WERI-Rb-1 (cell line): Measurements from ENCODE around the gene MZB1.
A peak's percentile ranks its signal among the peaks of the same experiment; 100 is the strongest.

Source experiments
- DNase-seq: peaks from one replicate; pipeline ENCODE4 v3.0.0-alpha.2; 2020
- H3K27ac ChIP-seq: fragments of 250-450 bp; sonication (Bioruptor Pico); 2 replicates; pipeline ENCODE4 v1.5.1; 2020; ENCODE audit warnings: mild to moderate bottlenecking, moderate library complexity
- H3K27me3 ChIP-seq: fragments of 250-450 bp; sonication (Bioruptor Pico); 2 replicates; pipeline ENCODE4 v1.5.1; 2021; ENCODE audit warnings: mild to moderate bottlenecking, low read depth, moderate library complexity; ENCODE audit not compliant: insufficient read depth, severe bottlenecking
- H3K36me3 ChIP-seq: fragments of 250-450 bp; sonication (Bioruptor Pico); 2 replicates; pipeline ENCODE4 v1.5.1; 2020; ENCODE audit warnings: mild to moderate bottlenecking, moderate library complexity
- H3K4me3 ChIP-seq: 2 replicates; pipeline ENCODE4 v1.5.1; 2011; ENCODE audit warnings: low read depth, mild to moderate bottlenecking, control low read depth, low read length
- H3K9me3 ChIP-seq: fragments of 250-450 bp; sonication (Bioruptor Pico); 2 replicates; pipeline ENCODE4 v1.5.1; 2021; ENCODE audit warnings: mild to moderate bottlenecking, moderate library complexity; ENCODE audit not compliant: severe bottlenecking
- CTCF ChIP-seq: IDR thresholded peaks from 2 replicates; pipeline ENCODE4 v1.5.1; 2011; ENCODE audit warnings: low read depth, mild to moderate bottlenecking, control low read depth, inconsistent platforms, low read length

The MZB1 gene

GRCh38 chr5:139389701-139390638 is at the start of gene MZB1:
Gene MZB1 (minus strand): TSS chr5:139389913. CDS start chr5:139389856, 57 bp downstream.
- no peak for DNase-seq
- H3K9me3 ChIP-seq, result peaks cover 5% of the 10 kb centered on the region
- no peak within 1 kb of the TSS for H3K4me3 ChIP-seq
- no peaks in the 10 kb centered on the region for H3K27me3 ChIP-seq
- H3K27ac ChIP-seq, result no peak within 1 kb of the TSS
- H3K36me3 ChIP-seq, result no peaks in the 10 kb centered on the region
- no peak for TF ChIP-seq CTCF

GRCh38 chr5:139439013-139439903 is 49.5 kb upstream of the MZB1 start, which contains the start of gene DNAJC18:
Gene DNAJC18 (minus strand): TSS chr5:139439525. CDS start chr5:139439445, 80 bp downstream.
- H3K9me3 ChIP-seq, result no peaks in the 10 kb centered on the region
- peak within 1 kb of the TSS; percentile 78 for H3K4me3 ChIP-seq
- TF ChIP-seq CTCF, result no peak
- peak; percentile 95 for DNase-seq
- peak within 1 kb of the TSS; percentile 85 for H3K27ac ChIP-seq
- H3K27me3 ChIP-seq, result no peaks in the 10 kb centered on the region
- H3K36me3 ChIP-seq, result peaks cover 13% of the 10 kb centered on the region

GRCh38 chr5:139438707-139439012 is 48.9 kb upstream of the MZB1 start:
- no peak for DNase-seq
- H3K4me3 ChIP-seq, result peak overlapping the region; percentile 78

GRCh38 chr5:139435676-139436075 is 46.0 kb upstream of the MZB1 start:
- Histone ChIP-seq H3K4me3 (no peak overlapping the region), H3K9me3 (no peaks in the 10 kb centered on the region), H3K27me3 (no peaks in the 10 kb centered on the region), H3K36me3 (peaks cover 13% of the 10 kb centered on the region), H3K27ac (no peak overlapping the region)
- no peak for DNase-seq
- TF ChIP-seq CTCF, result no peak

More at GRCh38 chr5:139438707-139439012, 48.9 kb upstream of the MZB1 start:
- Histone ChIP-seq H3K36me3 (peaks cover 13% of the 10 kb centered on the region), H3K9me3 (no peaks in the 10 kb centered on the region), H3K27me3 (no peaks in the 10 kb centered on the region), H3K27ac (no peak overlapping the region; the same call in 1 of the 2 replicates)
- TF ChIP-seq CTCF, result no peak

- no peak for TF ChIP-seq CTCF
- Histone ChIP-seq H3K27me3 (no peaks in the 10 kb centered on the region), H3K36me3 (peaks cover 7% of the 10 kb centered on the region), H3K27ac (no peak overlapping the region), H3K9me3 (no peaks in the 10 kb centered on the region), H3K4me3 (no peak overlapping the region)
- DNase-seq, result no peak
Measured at GRCh38 chr5:139431706-139432105, 42.0 kb upstream of the MZB1 start.
